ENCODE results near the gene TUBB2B. TPM values are rescaled to one million over a fixed set of nuclear protein-coding genes. Genes with fewer than 3 reads are reported as not detected.

The TUBB2B gene
- total and polyA plus RNA-seq, 8 donors, result 1.9 to 17.6 (median 5.3) TPM

DNA sequence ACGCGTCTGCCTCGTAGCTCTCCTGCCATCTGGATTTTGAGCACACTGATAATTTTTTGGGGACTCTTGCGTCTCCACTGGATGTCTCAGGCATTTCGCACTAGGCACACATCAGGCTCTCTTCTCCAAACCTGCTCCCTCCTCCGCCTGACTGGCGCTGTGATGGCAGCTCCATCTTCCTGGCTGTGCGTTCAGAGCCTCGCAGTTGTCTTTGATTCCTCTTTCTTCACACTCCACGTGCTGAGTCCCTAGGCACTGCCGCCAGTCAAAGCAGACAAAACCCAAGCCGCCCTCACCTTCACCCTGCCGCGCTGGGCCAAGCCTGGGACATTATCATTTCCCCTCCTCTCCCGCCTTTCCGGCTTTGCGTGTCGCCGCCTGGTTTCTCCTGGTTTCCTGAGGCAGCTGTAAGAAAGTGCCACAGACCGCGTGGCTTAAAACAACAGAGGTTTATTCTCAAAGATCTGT lies 32.1 kb upstream of the TUBB2B start:
- WGBS, 2 donors, result 0% methylated on average over 21 of the region's 21 CpGs
- ATAC-seq, result peak; percentile 27 to 51 (median 34)
- TF ChIP-seq, protein P1, sequence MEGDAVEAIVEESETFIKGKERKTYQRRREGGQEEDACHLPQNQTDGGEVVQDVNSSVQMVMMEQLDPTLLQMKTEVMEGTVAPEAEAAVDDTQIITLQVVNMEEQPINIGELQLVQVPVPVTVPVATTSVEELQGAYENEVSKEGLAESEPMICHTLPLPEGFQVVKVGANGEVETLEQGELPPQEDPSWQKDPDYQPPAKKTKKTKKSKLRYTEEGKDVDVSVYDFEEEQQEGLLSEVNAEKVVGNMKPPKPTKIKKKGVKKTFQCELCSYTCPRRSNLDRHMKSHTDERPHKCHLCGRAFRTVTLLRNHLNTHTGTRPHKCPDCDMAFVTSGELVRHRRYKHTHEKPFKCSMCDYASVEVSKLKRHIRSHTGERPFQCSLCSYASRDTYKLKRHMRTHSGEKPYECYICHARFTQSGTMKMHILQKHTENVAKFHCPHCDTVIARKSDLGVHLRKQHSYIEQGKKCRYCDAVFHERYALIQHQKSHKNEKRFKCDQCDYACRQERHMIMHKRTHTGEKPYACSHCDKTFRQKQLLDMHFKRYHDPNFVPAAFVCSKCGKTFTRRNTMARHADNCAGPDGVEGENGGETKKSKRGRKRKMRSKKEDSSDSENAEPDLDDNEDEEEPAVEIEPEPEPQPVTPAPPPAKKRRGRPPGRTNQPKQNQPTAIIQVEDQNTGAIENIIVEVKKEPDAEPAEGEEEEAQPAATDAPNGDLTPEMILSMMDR (IDR thresholded peaks at IDR 0.05), result no peak
- intact Hi-C loops (cut with DNase I), result no loop called here
- FAIRE-seq, result no peak
- DNase-seq, result peak in 4 of 6 donors; percentile 46 to 73 (median 60)
- H3K36me3 ChIP-seq, result peaks cover 0 to 6% (median 5%) of the 10 kb centered on the region in 3 donors
- H3K4me3 ChIP-seq, result peak overlapping the region; percentile 92 to 99 (median 98)
- H3K4me1 ChIP-seq, result peaks cover 0 to 16% (median 7%) of the 10 kb centered on the region in 3 donors
- no peaks in the 10 kb centered on the region for H3K27me3 ChIP-seq
- no peaks in the 10 kb centered on the region for H3K9me3 ChIP-seq
- H3K27ac ChIP-seq, result peak overlapping the region; percentile 49 to 75 (median 64)

DNA sequence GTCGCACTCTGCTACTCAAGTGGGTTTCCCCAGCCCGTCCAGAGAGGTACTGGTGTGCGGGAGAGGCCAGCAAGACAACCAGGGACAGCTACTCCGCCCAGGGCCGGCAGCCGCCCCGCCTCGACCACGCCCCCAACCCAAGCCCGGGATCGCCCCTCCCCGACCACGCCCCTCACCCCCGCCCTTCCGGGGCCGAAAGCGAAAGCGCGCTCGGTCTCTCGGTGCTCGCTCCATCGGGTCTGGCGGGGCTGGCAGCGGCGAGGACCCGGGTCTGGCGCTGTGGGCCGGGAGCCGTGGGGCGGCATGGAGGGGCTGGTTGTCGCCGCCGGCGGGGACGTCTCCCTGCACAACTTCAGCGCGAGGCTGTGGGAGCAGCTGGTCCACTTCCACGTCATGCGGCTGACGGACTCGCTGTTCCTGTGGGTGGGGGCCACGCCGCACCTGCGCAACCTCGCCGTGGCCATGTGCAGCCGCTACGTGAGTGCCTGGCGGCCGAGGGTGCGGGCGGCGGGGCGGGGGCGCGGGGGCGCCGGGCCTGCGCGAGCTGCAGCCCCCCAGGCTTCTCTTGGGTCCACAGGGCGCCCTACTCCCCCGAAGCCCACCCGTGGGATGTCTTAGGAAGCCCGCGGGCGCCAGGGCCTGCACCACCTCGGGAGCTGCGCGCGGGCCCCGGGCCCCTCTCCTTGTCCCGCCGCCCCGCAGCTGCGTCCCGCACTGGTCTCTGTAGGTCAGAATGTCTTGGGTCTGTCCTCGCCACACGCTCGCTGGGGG lies 31.5 kb upstream of the TUBB2B start, which contains the start of gene PSMG4:
PSMG4 (plus strand) TSS at position 228 of the 771 bp plus-strand sequence; CDS start at position 304, 76 bp downstream.
- intact Hi-C loops (cut with DNase I), result no loop called here

DNA sequence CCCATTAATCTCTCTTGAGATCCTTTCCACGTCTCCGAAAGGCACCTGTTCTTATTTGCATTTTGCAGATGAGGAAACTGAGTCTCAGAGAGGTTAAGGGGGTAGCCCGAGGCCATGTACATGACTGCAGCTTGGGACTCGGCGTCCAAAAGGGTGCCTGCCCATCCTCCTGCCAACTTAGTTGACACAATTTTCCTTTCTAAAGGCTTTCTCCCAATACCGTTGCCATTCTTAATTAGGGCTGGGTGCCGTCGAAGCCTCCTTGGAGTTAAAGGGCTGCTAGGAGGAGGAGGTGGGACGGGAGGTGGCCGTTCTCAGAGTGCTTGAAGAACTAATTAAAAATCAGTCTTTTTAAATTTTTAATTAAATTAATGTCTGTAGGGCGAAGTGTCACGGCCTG lies 30.7 kb upstream of the TUBB2B start:
- Histone ChIP-seq H3K9me3 (no peaks in the 10 kb centered on the region), H3K4me3 (peak overlapping the region; percentile 92 to 99 (median 98)), H3K27me3 (no peaks in the 10 kb centered on the region), H3K27ac (peak overlapping the region in 2 of 4 donors; percentile 66 to 75), H3K36me3 (no peaks in the 10 kb centered on the region), H3K4me1 (peaks cover 0 to 16% (median 7%) of the 10 kb centered on the region in 3 donors)
- 43 to 47% methylated on average over 12 of the region's 12 CpGs for WGBS, 2 donors
- FAIRE-seq (no peak), ATAC-seq (no peak), DNase-seq (peak in 1 of 6 donors; percentile 28)
- intact Hi-C loops (cut with DNase I), result no loop called here
- TF ChIP-seq, protein P1 (IDR thresholded peaks at IDR 0.05), result no peak

More for the DNA sequence above, 31.5 kb upstream of the TUBB2B start, which contains the start of gene PSMG4:
- peak within 1 kb of the TSS; percentile 92 to 99 (median 98) for H3K4me3 ChIP-seq
- H3K9me3 ChIP-seq, result no peaks in the 10 kb centered on the region
- peak; percentile 90 to 98 (median 95) for ATAC-seq
- peak; percentile 94 to 99 (median 98) for DNase-seq
- TF ChIP-seq, protein P1 (IDR thresholded peaks at IDR 0.05), result no peak
- peaks cover 0 to 16% (median 7%) of the 10 kb centered on the region in 3 donors for H3K4me1 ChIP-seq
- peaks cover 0 to 4% (median 4%) of the 10 kb centered on the region in 3 donors for H3K36me3 ChIP-seq
- 1% methylated on average over 50 to 80 of the region's 80 CpGs for WGBS, 2 donors
- peak within 1 kb of the TSS; percentile 49 to 75 (median 64) for H3K27ac ChIP-seq
- no peaks in the 10 kb centered on the region for H3K27me3 ChIP-seq
- FAIRE-seq, result no peak

DNA sequence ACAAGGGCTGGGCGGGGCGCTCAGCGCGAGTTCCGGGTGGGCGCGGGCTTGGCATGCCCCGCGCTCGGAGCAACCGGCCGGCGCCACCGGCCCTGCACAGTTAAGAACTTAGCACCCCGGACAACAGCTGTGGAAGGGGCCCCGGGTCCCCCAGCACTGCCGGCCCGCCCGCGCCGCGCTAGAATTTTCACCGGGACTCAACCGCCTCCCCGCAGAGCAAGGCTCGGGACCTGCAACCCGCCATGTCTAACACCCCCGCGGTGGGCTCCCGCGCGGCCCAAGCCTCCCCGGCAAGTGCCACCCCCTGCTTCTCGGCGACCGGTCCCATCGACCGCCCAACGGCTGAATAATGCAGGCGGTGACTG lies 26.1 kb upstream of the TUBB2B start:
- no peak overlapping the region for H3K4me3 ChIP-seq
- TF ChIP-seq, protein P1 (IDR thresholded peaks at IDR 0.05), result no peak
- H3K27ac ChIP-seq, result no peak overlapping the region
- H3K27me3 ChIP-seq, result no peaks in the 10 kb centered on the region
- H3K4me1 ChIP-seq, result no peaks in the 10 kb centered on the region
- no peaks in the 10 kb centered on the region for H3K36me3 ChIP-seq
- no peak for ATAC-seq
- intact Hi-C loops (cut with DNase I), result loop anchor here in 1 of 3 donors (5.0 kb wide), 1 partner anchor 131 kb away; no protein-coding TSS in a partner anchor
- WGBS, 2 donors, result 94 to 98% methylated on average over 34 to 40 of the region's 40 CpGs
- no peak for DNase-seq
- FAIRE-seq, result no peak
- H3K9me3 ChIP-seq, result no peaks in the 10 kb centered on the region

All from pancreas (tissue), 10 donors.